22Rv1 (cell line): Measurements from ENCODE around the gene DNER.
A peak's percentile ranks its signal among the peaks of the same experiment; 100 is the strongest.

Source experiments
- H3K27ac ChIP-seq: fragments of 450-650 bp; 2 replicates; pipeline ENCODE4 v1.5.1; 2017
- ZFX ChIP-seq: fragments of 450-650 bp; IDR thresholded peaks from 2 replicates; pipeline ENCODE4 v1.6.1; 2017; ENCODE audit warnings: antibody characterized with exemption, borderline replicate concordance
- TF ChIP-seq, protein P1 (sequence below): fragments of 450-650 bp; IDR thresholded peaks from 2 replicates; pipeline ENCODE4 v1.5.1; 2017; ENCODE audit warnings: mild to moderate bottlenecking

DNER gene

GRCh38 chr2:229348128-229348527 is 366.2 kb downstream of the DNER start:
- TF ChIP-seq, protein P1, sequence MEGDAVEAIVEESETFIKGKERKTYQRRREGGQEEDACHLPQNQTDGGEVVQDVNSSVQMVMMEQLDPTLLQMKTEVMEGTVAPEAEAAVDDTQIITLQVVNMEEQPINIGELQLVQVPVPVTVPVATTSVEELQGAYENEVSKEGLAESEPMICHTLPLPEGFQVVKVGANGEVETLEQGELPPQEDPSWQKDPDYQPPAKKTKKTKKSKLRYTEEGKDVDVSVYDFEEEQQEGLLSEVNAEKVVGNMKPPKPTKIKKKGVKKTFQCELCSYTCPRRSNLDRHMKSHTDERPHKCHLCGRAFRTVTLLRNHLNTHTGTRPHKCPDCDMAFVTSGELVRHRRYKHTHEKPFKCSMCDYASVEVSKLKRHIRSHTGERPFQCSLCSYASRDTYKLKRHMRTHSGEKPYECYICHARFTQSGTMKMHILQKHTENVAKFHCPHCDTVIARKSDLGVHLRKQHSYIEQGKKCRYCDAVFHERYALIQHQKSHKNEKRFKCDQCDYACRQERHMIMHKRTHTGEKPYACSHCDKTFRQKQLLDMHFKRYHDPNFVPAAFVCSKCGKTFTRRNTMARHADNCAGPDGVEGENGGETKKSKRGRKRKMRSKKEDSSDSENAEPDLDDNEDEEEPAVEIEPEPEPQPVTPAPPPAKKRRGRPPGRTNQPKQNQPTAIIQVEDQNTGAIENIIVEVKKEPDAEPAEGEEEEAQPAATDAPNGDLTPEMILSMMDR: no peak
- no peak for TF ChIP-seq ZFX
- no peak overlapping the region for H3K27ac ChIP-seq

GRCh38 chr2:229346816-229347540 is 367.4 kb downstream of the DNER start:
- TF ChIP-seq ZFX: no peak
- TF ChIP-seq, protein P1: no peak
- no peak overlapping the region for H3K27ac ChIP-seq

DNA sequence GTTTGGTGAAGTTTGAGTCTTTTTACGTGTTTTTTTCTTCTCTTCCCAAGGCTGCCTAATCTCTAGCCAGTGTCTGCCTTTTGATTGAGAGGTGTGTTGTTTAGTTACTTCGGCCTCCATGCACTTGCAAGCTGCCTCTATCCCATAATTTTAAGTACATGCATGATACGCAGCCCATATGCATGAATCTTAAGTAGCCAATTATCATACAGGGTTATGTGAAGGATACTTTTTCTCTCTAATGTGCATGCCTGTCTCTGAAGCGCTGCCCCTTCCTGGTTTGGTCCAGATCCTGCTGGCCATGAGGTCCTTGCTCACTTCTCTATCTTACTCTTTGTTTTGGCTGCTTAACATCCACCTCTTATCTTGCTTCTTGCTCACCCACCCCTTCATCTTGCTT is 369.4 kb downstream of the DNER start:
- H3K27ac ChIP-seq: no peak overlapping the region
- TF ChIP-seq, protein P1: no peak
- no peak for TF ChIP-seq ZFX

- TF ChIP-seq, protein P1: no peak
- TF ChIP-seq ZFX: no peak
- H3K27ac ChIP-seq: no peak overlapping the region
Observed at GRCh38 chr2:229344151-229344551, 370.2 kb downstream of the DNER start.

DNA sequence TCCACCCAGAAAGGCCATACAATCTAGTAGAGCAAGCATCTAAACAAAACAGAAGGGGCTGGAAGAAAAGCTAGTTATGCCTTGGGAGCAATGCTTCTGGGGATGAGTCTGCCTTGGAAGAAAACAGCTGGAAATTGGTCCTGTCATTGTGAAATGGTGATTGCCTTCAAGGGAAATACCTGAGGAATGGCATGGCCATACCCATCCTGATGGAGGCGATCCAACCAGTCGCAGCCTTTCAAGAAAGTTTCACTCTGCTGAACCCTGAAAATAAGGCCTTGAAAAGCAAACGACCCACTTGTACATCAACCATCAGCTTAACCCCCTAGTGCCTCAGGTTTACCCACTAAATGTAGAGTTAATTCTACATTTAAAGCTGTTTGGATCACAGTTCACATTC is 370.7 kb downstream of the DNER start:
- no peak for TF ChIP-seq ZFX
- TF ChIP-seq, protein P1: no peak
- H3K27ac ChIP-seq: no peak overlapping the region

DNA sequence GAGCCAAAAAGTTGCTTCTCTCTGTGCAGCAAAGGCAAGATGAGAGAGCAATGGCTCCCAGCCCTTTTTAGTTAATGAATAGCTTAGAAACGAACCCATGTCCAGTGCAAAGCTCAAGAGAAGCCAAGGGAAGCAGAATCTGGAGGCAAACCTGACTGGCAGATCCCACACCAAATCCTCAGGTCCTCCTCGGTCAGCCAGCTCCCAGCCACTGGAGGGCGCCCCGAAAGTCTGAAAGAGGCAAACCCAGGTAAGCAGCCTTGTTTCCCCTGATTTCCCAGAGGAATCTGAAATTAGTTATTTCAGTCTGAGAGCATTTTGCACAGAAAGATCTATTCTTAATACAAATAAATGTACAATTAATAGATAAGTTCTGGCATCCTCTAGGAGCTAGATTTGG is 372.0 kb downstream of the DNER start:
- no peak overlapping the region for H3K27ac ChIP-seq
- TF ChIP-seq ZFX: no peak
- TF ChIP-seq, protein P1: peak; percentile 36

DNA sequence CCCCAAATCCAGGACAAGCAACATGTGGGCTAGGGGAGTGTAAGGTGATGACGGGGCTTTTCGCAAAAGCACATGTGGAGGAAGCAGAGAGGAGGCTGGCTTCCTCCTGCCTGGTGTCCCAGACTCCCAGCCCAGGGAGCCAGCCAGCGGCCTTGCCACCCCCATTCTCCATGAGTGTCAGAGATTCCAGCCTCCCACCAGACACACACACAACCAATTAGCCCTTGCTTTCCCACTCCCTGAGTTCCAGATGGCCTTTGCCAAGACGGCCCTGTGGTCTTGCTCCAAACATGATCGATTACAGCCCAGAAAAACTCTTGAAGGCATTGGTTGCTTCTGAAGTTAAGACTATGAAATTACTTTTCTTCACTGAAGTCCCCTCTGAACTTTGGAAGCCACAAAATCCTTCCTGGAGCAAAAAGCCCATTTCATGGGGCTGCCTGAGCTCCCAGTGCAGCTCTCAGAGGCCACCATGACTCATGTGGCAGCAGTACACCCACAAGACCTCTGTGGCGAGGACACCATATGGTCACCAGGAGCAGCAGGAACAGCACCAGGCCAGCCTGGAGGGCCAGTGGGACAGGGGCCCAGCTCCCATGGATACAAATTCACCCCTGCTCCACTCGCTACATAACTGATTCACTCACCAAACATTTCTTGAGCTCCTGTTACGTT is 374.1 kb downstream of the DNER start:
- TF ChIP-seq, protein P1: no peak
- TF ChIP-seq ZFX: no peak
- H3K27ac ChIP-seq: no peak overlapping the region
